GM23248 (cell line): ENCODE measurements around the gene LRFN2.

Experiments
- EZH2 ChIP-seq: fragments of 200-600 bp; sonication (generic); IDR thresholded peaks from 2 replicates; pipeline ENCODE4 v1.6.1; 2018; ENCODE audit warnings: antibody characterized with exemption, mild to moderate bottlenecking; ENCODE audit not compliant: insufficient read depth, poor library complexity, severe bottlenecking
- EZH2phosphoT487 ChIP-seq: fragments of 200-600 bp; sonication (generic); IDR thresholded peaks from 2 replicates; pipeline ENCODE4 v1.6.1; 2018; ENCODE audit warnings: antibody characterized with exemption, moderate library complexity, mild to moderate bottlenecking, low read depth; ENCODE audit not compliant: insufficient read depth

GRCh38 chr6:40499215-40499614 is 87.9 kb downstream of the LRFN2 start:
- TF ChIP-seq EZH2: no peak
- TF ChIP-seq EZH2phosphoT487: no peak
